Neural progenitor cell (in vitro differentiated cells): ENCODE data around the gene GOLIM4. TPM values are rescaled to one million over a fixed set of nuclear protein-coding genes. Genes with fewer than 3 reads are reported as not detected.

ENCODE experiments used
- DNase-seq: peaks from one replicate; pipeline ENCODE4 v3.0.0-alpha.2; 2016; ENCODE audit warnings: low spot score
- H2AFZ ChIP-seq: fragments of 200-600 bp; sonication (generic); replicated peaks from 2 replicates; pipeline ENCODE4 v1.6.1; 2016; ENCODE audit warnings: antibody characterized with exemption
- H3F3A ChIP-seq: fragments of 200-600 bp; sonication (generic); 2 replicates; pipeline ENCODE4 v1.6.1; 2016; ENCODE audit warnings: antibody characterized with exemption, low read depth
- H3K27ac ChIP-seq: fragments of 200-600 bp; sonication (generic); 2 replicates; pipeline ENCODE4 v1.5.1; 2016; ENCODE audit warnings: mild to moderate bottlenecking
- H3K27me3 ChIP-seq: fragments of 200-600 bp; sonication (generic); 2 replicates; pipeline ENCODE4 v1.6.1; 2016; ENCODE audit warnings: mild to moderate bottlenecking, moderate library complexity
- H3K36me3 ChIP-seq: fragments of 200-600 bp; sonication (generic); 2 replicates; pipeline ENCODE4 v1.5.1; 2016
- H3K4me1 ChIP-seq: fragments of 200-600 bp; sonication (generic); 2 replicates; pipeline ENCODE4 v1.6.1; 2016; ENCODE audit warnings: mixed run types
- H3K4me2 ChIP-seq: fragments of 200-600 bp; sonication (generic); 2 replicates; pipeline ENCODE4 v1.6.1; 2016
- H3K4me3 ChIP-seq: fragments of 200-600 bp; sonication (generic); 2 replicates; pipeline ENCODE4 v1.5.1; 2016
- H3K79me2 ChIP-seq: fragments of 200-600 bp; sonication (generic); 2 replicates; pipeline ENCODE4 v1.6.1; 2016; ENCODE audit warnings: low read depth
- H3K9ac ChIP-seq: fragments of 200-600 bp; sonication (generic); 2 replicates; pipeline ENCODE4 v1.6.1; 2016
- H3K9me3 ChIP-seq: fragments of 200-600 bp; sonication (generic); 2 replicates; pipeline ENCODE4 v1.5.1; 2016; ENCODE audit warnings: low read depth
- H4K20me1 ChIP-seq: fragments of 200-600 bp; sonication (generic); 2 replicates; pipeline ENCODE4 v1.6.1; 2016; ENCODE audit warnings: low read depth
- H3K27ac Mint-ChIP-seq: 3 replicates; pipeline ENCODE4 v1.8.0; 2021; ENCODE audit warnings: mixed read lengths
- H3K27me3 Mint-ChIP-seq: 2 replicates; pipeline ENCODE4 v1.8.0; 2022; ENCODE audit warnings: low read depth, mild to moderate bottlenecking, inconsistent platforms, moderate library complexity, mixed read lengths; ENCODE audit not compliant: insufficient read depth
- H3K36me3 Mint-ChIP-seq: 3 replicates; pipeline ENCODE4 v1.8.0; 2021; ENCODE audit warnings: mixed read lengths
- H3K4me1 Mint-ChIP-seq: 3 replicates; pipeline ENCODE4 v1.8.0; 2021; ENCODE audit warnings: mixed read lengths
- H3K4me3 Mint-ChIP-seq: 3 replicates; pipeline ENCODE4 v1.8.0; 2021; ENCODE audit warnings: mild to moderate bottlenecking, moderate library complexity, mixed read lengths
- H3K9me3 Mint-ChIP-seq: 3 replicates; pipeline ENCODE4 v1.8.0; 2020; ENCODE audit warnings: mixed read lengths
- EZH2 ChIP-seq: fragments of 200-600 bp; sonication (generic); IDR thresholded peaks from 2 replicates; pipeline ENCODE4 v1.6.1; 2017; ENCODE audit warnings: antibody characterized with exemption, mild to moderate bottlenecking, moderate library complexity
- EZH2phosphoT487 ChIP-seq: fragments of 200-600 bp; sonication (generic); IDR thresholded peaks from 2 replicates; pipeline ENCODE4 v1.6.1; 2017; ENCODE audit warnings: antibody characterized with exemption
- total RNA-seq: library from RNA; depleted of rRNA; stranded (reverse); fragments of >200 nt; gene quantifications from 2 replicates; pipeline ENCODE4 v1.2.3, GENCODE V29; 2015; ENCODE audit warnings: low replicate concordance
- TF ChIP-seq, protein P1 (sequence below): fragments of 200-600 bp; sonication (generic); IDR thresholded peaks from 2 replicates; pipeline ENCODE4 v1.5.1; 2017; ENCODE audit warnings: antibody characterized with exemption, mild to moderate bottlenecking

GOLIM4 gene
- total RNA-seq, 1 donor from 2014 or later, result 22.9 TPM

DNA sequence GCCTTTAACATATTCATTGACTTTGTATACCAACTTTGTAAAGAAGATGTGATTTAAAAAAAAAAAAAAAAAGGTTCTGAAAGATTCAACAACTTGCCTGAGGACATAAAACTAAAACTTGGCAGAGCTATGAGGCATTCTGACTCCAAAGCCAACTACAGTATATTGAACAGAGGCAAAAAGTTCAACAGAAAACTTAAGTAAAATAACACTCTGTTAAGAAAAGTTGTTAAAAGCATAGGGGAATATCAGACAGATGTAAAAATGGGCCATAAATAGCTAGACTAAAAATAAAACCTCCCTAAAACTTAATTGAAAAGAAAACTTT lies 23.4 kb downstream of the GOLIM4 start:
- no peak overlapping the region for H2AFZ ChIP-seq
- H3K9me3 ChIP-seq, result no peaks in the 10 kb centered on the region
- H3K36me3 ChIP-seq, result no peaks in the 10 kb centered on the region
- Mint-ChIP-seq H3K4me1 (no peaks in the 10 kb centered on the region), H3K36me3 (peaks cover 3% of the 10 kb centered on the region), H3K27ac (no peak overlapping the region), H3K4me3 (no peak overlapping the region), H3K9me3 (no peaks in the 10 kb centered on the region), H3K27me3 (no peaks in the 10 kb centered on the region)
- no peak overlapping the region for H3K9ac ChIP-seq
- no peaks in the 10 kb centered on the region for H3K27me3 ChIP-seq
- no peak overlapping the region for H3K4me2 ChIP-seq
- no peaks in the 10 kb centered on the region for H4K20me1 ChIP-seq
- H3K79me2 ChIP-seq, result peaks cover 25% of the 10 kb centered on the region
- H3F3A ChIP-seq, result no peaks in the 10 kb centered on the region
- no peak overlapping the region for H3K4me3 ChIP-seq
- DNase-seq, result no peak
- no peak overlapping the region for H3K27ac ChIP-seq
- H3K4me1 ChIP-seq, result no peaks in the 10 kb centered on the region
- no peak for TF ChIP-seq EZH2phosphoT487

DNA sequence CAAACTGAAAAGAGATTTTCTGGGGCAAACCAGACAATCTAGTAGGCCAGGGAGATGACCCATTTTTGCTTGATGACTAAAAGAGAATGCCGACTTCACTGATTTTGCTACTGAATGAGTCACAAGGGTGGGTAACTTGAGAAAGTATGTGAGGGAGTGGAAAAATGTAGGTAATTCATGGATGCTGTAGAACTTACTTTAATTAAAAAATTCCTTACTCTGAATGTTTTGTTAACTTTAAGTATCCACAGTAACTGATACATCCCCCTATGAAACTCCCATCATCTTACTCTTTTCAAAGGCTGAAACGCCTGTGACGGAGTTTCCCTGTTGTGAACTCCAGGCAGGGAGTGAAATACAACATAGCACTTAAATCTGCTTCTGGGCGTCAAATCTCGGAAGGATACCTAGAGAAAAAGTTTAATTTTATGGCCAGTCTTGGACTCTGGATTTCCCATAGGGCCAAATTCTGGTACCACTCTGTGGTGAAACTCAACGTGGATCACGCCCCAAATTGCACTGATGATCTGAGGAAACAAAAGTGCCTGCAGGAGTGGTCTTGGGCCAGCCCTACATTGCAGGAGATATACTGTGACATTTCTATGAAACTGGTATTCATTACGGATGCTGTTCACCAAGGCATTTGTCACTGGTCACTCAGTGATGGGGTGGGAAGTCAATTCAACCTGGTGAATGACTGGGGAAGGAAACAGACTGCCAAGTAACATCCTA lies 24.0 kb downstream of the GOLIM4 start:
- Mint-ChIP-seq H3K9me3 (no peaks in the 10 kb centered on the region), H3K4me3 (no peak overlapping the region), H3K36me3 (peaks cover 3% of the 10 kb centered on the region), H3K4me1 (no peaks in the 10 kb centered on the region), H3K27me3 (no peaks in the 10 kb centered on the region), H3K27ac (no peak overlapping the region)
- Histone ChIP-seq H4K20me1 (no peaks in the 10 kb centered on the region), H3F3A (no peaks in the 10 kb centered on the region), H3K36me3 (no peaks in the 10 kb centered on the region), H3K79me2 (peaks cover 20% of the 10 kb centered on the region), H2AFZ (no peak overlapping the region), H3K9ac (no peak overlapping the region), H3K4me1 (no peaks in the 10 kb centered on the region), H3K9me3 (no peaks in the 10 kb centered on the region), H3K27ac (no peak overlapping the region), H3K4me2 (no peak overlapping the region), H3K27me3 (no peaks in the 10 kb centered on the region), H3K4me3 (no peak overlapping the region)
- TF ChIP-seq, protein P1, sequence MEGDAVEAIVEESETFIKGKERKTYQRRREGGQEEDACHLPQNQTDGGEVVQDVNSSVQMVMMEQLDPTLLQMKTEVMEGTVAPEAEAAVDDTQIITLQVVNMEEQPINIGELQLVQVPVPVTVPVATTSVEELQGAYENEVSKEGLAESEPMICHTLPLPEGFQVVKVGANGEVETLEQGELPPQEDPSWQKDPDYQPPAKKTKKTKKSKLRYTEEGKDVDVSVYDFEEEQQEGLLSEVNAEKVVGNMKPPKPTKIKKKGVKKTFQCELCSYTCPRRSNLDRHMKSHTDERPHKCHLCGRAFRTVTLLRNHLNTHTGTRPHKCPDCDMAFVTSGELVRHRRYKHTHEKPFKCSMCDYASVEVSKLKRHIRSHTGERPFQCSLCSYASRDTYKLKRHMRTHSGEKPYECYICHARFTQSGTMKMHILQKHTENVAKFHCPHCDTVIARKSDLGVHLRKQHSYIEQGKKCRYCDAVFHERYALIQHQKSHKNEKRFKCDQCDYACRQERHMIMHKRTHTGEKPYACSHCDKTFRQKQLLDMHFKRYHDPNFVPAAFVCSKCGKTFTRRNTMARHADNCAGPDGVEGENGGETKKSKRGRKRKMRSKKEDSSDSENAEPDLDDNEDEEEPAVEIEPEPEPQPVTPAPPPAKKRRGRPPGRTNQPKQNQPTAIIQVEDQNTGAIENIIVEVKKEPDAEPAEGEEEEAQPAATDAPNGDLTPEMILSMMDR, result no peak
- no peak for DNase-seq

DNA sequence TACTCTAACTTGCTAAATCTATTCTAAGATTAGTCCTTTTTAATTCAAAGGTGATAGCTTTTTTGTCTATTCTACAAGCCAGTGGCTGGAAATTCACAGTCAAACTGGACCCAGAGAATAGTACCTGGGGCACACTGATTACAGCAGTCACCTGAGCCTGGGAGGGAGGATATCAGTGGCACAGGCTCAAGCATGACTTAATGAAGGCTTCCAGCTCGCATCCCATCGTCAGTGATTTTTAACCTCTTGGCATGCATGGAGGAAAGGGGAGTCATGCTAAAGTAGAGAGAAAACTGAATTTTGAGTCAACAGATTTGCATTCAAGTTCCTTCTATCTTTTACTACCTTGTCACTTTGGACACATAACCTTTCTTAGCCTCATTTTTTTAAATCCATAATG lies 24.8 kb downstream of the GOLIM4 start:
- no peak overlapping the region for H3K4me3 ChIP-seq
- no peak overlapping the region for H3K9ac ChIP-seq
- H3K79me2 ChIP-seq, result peaks cover 13% of the 10 kb centered on the region
- H2AFZ ChIP-seq, result no peak overlapping the region
- H3F3A ChIP-seq, result no peaks in the 10 kb centered on the region
- no peaks in the 10 kb centered on the region for H3K27me3 ChIP-seq
- no peak overlapping the region for H3K4me2 ChIP-seq
- no peaks in the 10 kb centered on the region for H3K4me1 ChIP-seq
- Mint-ChIP-seq H3K9me3 (no peaks in the 10 kb centered on the region), H3K4me3 (no peak overlapping the region), H3K27me3 (no peaks in the 10 kb centered on the region), H3K36me3 (peaks cover 3% of the 10 kb centered on the region), H3K4me1 (peaks cover 1% of the 10 kb centered on the region), H3K27ac (no peak overlapping the region)
- no peak overlapping the region for H3K27ac ChIP-seq
- H4K20me1 ChIP-seq, result no peaks in the 10 kb centered on the region
- H3K36me3 ChIP-seq, result no peaks in the 10 kb centered on the region
- no peaks in the 10 kb centered on the region for H3K9me3 ChIP-seq
- no peak for DNase-seq
- TF ChIP-seq EZH2phosphoT487, result no peak
- no peak for TF ChIP-seq EZH2
- TF ChIP-seq, protein P1, result no peak

DNA sequence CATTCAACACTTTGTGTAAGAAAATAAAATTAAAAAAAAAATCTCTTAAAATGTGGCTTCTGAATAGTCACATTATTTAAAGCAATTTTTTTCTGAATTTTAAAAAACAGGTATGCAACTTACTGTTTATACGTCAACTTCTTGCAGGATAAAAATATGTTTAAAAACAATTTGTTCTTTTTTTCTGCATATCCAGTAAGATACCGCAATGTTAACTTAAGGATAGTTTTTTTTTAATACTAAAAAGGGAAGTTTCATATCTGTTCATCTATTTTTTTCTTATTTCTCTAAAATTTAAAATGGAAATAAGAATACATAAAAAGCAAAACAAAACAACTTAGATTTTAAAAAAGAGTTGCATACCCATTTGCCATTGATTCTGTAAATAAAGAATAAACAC lies 27.4 kb downstream of the GOLIM4 start:
- Histone ChIP-seq H4K20me1 (no peaks in the 10 kb centered on the region), H2AFZ (no peak overlapping the region), H3K9me3 (no peaks in the 10 kb centered on the region), H3K9ac (no peak overlapping the region), H3K4me2 (no peak overlapping the region), H3K79me2 (peaks cover 4% of the 10 kb centered on the region), H3K4me3 (no peak overlapping the region), H3K36me3 (no peaks in the 10 kb centered on the region), H3K27me3 (no peaks in the 10 kb centered on the region), H3K27ac (no peak overlapping the region), H3K4me1 (no peaks in the 10 kb centered on the region), H3F3A (no peaks in the 10 kb centered on the region)
- Mint-ChIP-seq H3K27me3 (no peaks in the 10 kb centered on the region), H3K36me3 (no peaks in the 10 kb centered on the region), H3K9me3 (no peaks in the 10 kb centered on the region), H3K4me3 (no peak overlapping the region), H3K4me1 (peaks cover 3% of the 10 kb centered on the region), H3K27ac (no peak overlapping the region)
- TF ChIP-seq, protein P1, result no peak
- TF ChIP-seq EZH2 (no peak), EZH2phosphoT487 (no peak)
- no peak for DNase-seq
